HG03159 (cell line): ENCODE measurements around the gene PRR20G.
"Not testable (repeated sequence)": the region's sequence is repeated elsewhere in the genome, so short reads cannot be mapped to it uniquely, and the experiment has no call there.

ENCODE experiments used
- ATAC-seq: cut with Tn5 transposase; IDR thresholded peaks from one replicate; pipeline ENCODE4 v1.9.1; 2021; ENCODE audit warnings: mild to moderate bottlenecking, moderate library complexity; ENCODE audit not compliant: unreplicated experiment

Gene PRR20G

GRCh38 chr3:127287840-127288239 is at the start of gene PRR20G:
Gene PRR20G (minus strand): TSS chr3:127288046. CDS start chr3:127287365, 681 bp downstream.
- ATAC-seq, result no peak

- no peak for ATAC-seq
Measured at GRCh38 chr3:127337001-127337400, 49.2 kb upstream of the PRR20G start.

- no peak for ATAC-seq
Measured at GRCh38 chr3:127336101-127336500, 48.3 kb upstream of the PRR20G start.

GRCh38 chr3:127330385-127330784 is 42.5 kb upstream of the PRR20G start:
- ATAC-seq, result no peak

- no peak for ATAC-seq
Measured at GRCh38 chr3:127329631-127330285, 41.9 kb upstream of the PRR20G start.

GRCh38 chr3:127328421-127328820 is 40.6 kb upstream of the PRR20G start:
- no peak for ATAC-seq

- no peak for ATAC-seq
Measured at GRCh38 chr3:127326341-127326740, 38.5 kb upstream of the PRR20G start.

GRCh38 chr3:127325629-127325961 is 37.7 kb upstream of the PRR20G start:
- ATAC-seq, result no peak

- no peak for ATAC-seq
Measured at GRCh38 chr3:127324913-127325628, 37.2 kb upstream of the PRR20G start.

- ATAC-seq, result no peak
Measured at GRCh38 chr3:127324076-127324475, 36.2 kb upstream of the PRR20G start.

- no peak for ATAC-seq
Measured at GRCh38 chr3:127323581-127323980, 35.7 kb upstream of the PRR20G start.

- ATAC-seq, result no peak
Measured at GRCh38 chr3:127321371-127321770, 33.5 kb upstream of the PRR20G start.

GRCh38 chr3:127320529-127321121 is 32.8 kb upstream of the PRR20G start:
- ATAC-seq, result no peak

GRCh38 chr3:127316685-127317084 is 28.8 kb upstream of the PRR20G start:
- no peak for ATAC-seq

- ATAC-seq, result no peak
Measured at GRCh38 chr3:127312818-127313217, 25.0 kb upstream of the PRR20G start.

- not testable (repeated sequence) for ATAC-seq
Measured at GRCh38 chr3:127308821-127309220, 21.0 kb upstream of the PRR20G start.

GRCh38 chr3:127307916-127308315 is 20.1 kb upstream of the PRR20G start:
- no peak for ATAC-seq

- ATAC-seq, result no peak
Measured at GRCh38 chr3:127307112-127307835, 19.4 kb upstream of the PRR20G start.

- ATAC-seq, result no peak
Measured at GRCh38 chr3:127306361-127307111, 18.7 kb upstream of the PRR20G start.

GRCh38 chr3:127305499-127306060 is 17.7 kb upstream of the PRR20G start:
- no peak for ATAC-seq
